ENCODE data around the gene RSRP1.
"Not testable (repeated sequence)": the region's sequence is repeated elsewhere in the genome, so short reads cannot be mapped to it uniquely, and the experiment has no call there.

Gene RSRP1

DNA sequence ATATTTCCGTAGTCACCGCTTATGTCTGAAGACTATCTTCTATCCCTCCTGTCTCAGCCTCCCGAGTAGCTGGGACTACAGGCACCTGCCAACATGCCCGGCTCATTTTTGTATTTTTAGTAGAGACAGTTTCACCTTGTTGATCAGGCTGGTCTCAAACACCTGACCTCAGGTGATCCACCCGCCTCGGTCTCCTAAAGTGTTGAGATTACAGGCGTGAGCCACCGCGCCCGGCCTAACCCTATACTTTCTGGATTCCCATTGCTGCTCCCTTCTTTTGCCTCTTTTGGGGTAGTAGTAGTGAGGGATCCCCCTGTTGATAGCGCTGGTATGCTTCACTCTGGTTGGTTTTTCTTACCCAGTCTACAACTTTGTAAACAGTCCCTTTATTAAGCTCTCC lies 9.2 kb downstream of the RSRP1 start:
- TF ChIP-seq, protein P1, sequence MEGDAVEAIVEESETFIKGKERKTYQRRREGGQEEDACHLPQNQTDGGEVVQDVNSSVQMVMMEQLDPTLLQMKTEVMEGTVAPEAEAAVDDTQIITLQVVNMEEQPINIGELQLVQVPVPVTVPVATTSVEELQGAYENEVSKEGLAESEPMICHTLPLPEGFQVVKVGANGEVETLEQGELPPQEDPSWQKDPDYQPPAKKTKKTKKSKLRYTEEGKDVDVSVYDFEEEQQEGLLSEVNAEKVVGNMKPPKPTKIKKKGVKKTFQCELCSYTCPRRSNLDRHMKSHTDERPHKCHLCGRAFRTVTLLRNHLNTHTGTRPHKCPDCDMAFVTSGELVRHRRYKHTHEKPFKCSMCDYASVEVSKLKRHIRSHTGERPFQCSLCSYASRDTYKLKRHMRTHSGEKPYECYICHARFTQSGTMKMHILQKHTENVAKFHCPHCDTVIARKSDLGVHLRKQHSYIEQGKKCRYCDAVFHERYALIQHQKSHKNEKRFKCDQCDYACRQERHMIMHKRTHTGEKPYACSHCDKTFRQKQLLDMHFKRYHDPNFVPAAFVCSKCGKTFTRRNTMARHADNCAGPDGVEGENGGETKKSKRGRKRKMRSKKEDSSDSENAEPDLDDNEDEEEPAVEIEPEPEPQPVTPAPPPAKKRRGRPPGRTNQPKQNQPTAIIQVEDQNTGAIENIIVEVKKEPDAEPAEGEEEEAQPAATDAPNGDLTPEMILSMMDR (IDR thresholded peaks at IDR 0.05) = no peak
- Histone ChIP-seq H3K27ac (no peak overlapping the region), H3K4me3 (no peak overlapping the region)
- DNase-seq (ENCODE audit: low spot score) = no peak

DNA sequence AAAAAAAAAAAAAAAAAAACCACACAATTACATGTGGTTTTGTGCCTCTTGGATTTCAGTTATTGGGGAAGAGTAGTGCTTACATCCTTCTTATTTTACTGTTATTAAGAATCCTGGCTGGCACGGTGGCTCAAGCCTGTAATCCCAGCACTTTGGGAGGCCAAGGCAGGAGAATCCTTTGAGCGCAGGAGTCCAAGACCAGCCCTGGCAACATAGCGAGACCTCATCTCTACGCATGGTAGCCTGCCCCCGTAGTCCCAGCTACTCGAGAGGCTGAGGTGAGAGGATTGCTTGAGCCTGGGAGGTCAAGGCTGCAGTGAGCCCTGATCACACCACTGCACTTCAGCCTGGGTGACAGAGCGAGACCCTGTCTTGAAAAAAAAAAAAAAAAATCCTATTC lies 11.0 kb downstream of the RSRP1 start:
- DNase-seq (ENCODE audit: low spot score); H3K27ac ChIP-seq; H3K4me3 ChIP-seq: not testable (repeated sequence)

DNA sequence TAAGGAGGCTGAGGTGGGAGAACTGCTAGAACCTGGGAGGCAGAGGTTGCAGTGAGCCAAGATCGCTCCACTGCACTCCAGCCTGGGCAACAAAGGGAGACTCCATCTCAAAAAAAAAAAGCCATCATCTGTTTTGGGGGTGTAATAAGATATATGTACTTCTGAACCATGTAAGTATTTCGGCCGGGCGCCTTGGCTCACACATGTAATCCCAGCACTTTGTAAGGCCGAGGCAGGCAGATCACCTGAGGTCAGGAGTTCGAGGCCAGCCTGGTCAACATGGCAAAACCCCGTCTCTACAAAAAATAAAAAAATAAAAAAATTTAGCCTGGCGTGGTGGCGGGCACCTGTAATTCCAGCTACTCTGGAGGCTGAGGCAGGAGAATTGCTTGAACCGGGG lies 11.8 kb downstream of the RSRP1 start:
- not testable (repeated sequence) for H3K4me3 ChIP-seq; H3K27ac ChIP-seq; DNase-seq (ENCODE audit: low spot score)

DNA sequence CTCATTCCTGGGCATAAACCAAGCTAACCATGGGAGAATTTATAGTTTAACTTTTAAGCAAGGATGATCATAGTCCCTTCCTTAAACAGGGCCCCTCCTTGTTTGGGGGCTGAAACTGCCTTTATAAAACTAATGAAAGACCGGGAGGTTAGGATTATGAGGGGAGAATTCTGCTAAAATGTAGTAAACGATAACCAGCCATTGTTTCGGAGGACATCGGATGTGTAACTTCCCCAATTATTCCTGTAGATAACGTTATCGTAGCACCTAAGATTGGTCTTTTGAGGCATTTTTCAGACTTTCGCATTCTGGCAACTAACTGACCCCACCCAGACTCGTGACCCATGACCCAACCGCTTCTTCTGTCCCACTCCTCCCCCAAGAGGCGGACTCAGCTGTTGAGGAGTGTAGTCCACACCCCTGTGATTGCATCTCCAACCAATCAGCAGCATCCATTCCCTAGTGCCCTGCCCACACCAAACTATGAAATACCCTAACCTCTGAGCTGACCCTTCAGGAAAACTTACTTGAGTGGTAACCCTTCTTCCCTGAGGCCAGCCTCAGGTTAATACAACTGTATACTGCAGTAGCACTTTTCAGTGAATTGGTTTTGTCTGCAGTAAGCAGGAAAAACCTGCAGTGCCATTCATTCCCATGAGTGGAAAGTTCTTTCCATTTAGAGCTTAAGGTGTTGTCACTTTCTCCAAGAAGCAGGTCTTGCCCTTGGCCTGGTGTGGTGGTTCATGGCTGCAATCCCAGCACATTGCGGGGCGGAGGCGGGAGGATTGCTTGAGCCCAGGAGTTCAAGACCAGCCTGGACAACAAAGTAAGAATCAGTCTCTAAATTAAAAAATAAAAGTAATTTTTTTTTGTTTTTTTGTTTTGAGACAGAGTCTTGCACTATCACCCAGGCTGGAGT lies 14.1 kb downstream of the RSRP1 start:
- DNase-seq (ENCODE audit: low spot score) = peak; percentile 84
- Histone ChIP-seq H3K27ac (peak overlapping the region; percentile 81 to 93), H3K4me3 (peak overlapping the region; percentile 88)
- TF ChIP-seq, protein P1 (IDR thresholded peaks at IDR 0.05) = no peak

DNA sequence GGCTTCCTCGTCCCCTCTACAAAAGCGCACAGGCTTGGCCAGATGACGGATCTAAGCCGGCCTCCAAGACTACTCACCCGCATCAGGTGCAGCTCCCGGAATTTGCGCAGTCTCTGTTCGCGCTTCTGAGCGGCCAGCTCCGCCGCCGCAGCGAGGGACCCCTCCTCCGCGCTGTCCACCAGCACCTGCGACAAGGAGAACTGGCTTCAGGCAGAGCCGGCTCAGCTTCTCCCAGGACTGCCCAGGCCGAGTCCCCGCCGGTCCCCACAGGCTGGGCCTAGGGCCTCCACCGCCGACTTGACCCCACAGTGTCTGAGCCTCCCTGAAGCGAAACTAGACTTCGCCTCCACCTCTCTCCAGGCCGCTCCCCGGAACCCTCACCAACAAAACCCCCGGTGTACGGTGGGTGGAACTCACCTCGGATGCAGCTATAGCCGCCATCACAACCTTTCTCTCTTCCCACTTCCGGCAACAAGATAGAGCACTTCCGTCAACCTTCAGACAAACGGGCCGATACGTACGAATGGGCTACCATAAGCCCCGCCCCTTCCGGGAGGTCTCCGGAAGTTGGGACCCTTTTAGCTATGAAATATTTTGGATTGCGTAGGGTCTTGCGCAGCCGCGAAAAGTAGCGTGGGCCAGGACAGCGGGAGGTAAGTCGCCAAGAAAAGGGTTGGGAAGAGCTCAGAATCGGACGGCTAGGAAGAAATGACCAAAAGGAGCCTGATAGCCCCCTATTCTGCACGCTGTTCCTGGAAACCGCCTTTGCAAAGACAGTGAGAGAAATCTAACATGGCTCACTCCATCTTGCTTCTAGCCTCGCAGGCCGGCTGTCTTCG lies 15.0 kb downstream of the RSRP1 start, which contains the start of gene SYF2:
Gene SYF2 (minus strand): TSS at position 476 of the 839 bp plus-strand sequence. CDS start 35 bp downstream, at position 441.
- Histone ChIP-seq H3K4me3 (peak within 1 kb of the TSS; percentile 88), H3K27ac (peak within 1 kb of the TSS; percentile 81 to 93)
- DNase-seq (ENCODE audit: low spot score) = peak; percentile 95
- TF ChIP-seq, protein P1 (IDR thresholded peaks at IDR 0.05) = no peak

DNA sequence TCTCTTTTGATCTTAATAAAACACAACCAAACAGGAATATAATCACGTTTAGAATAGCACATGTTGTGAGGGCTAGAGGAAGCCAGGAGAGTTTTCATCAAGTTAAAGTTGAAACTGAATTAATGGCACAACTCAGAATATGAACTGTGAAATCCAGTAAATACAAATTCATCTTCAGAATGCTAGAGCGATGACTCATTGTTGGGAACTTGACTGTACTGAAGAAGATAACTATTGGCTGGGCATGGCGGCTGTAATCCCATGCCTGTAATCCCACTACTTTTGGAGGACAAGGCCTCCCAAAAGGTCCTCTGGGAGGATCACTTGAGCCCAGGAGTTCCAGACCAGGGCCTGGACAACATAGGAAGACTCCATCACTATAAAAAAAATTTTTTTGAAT lies 23.8 kb downstream of the RSRP1 start:
- H3K4me3 ChIP-seq = no peak overlapping the region
- DNase-seq (ENCODE audit: low spot score) = no peak
- TF ChIP-seq, protein P1 (IDR thresholded peaks at IDR 0.05) = no peak
- H3K27ac ChIP-seq = no peak overlapping the region

DNA sequence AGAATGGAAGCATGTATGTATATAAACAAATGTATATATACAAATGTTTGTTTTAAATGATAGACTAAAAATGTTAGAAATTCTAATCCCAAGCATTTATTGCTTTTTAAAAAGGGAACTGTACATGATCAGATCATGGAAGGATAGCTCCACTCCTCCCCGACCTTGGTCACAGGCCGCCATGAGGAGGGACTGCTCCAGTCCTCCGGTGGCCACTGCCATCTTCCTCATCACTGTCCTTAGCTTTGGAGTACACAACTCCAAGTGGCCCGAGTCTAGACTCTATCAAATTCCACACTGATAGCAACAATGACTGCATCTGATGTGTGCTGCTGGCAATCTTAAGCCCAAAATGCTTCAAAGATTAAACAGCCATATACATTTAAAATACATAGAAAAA lies 24.6 kb downstream of the RSRP1 start:
- TF ChIP-seq, protein P1 (IDR thresholded peaks at IDR 0.05) = no peak
- H3K27ac ChIP-seq = no peak overlapping the region
- no peak overlapping the region for H3K4me3 ChIP-seq
- DNase-seq (ENCODE audit: low spot score) = no peak

Measured in coronary artery (tissue), 2 donors.